ENCODE data around the gene RAB1A. TPM values are rescaled to one million over a fixed set of nuclear protein-coding genes. Genes with fewer than 3 reads are reported as not detected.

RAB1A gene
- total and polyA plus RNA-seq, 2 of the 13 experiments (the other 11 are each of a cell fraction or from before 2014, with no cell fraction given), result 206 to 226 TPM

GRCh38 chr2:65056215-65057053 lies 73.5 kb downstream of the RAB1A start, which contains the start of gene CEP68 (continued):
- TF ChIP-seq PAF1 (CRISPR knock-in tag; IDR thresholded peaks at IDR 0.05) (no peak), ZNF720 (CRISPR knock-in tag; IDR thresholded peaks at IDR 0.05) (no peak), HNF4A (CRISPR knock-in tag; IDR thresholded peaks at IDR 0.05) (no peak), ZNF253 (CRISPR knock-in tag; IDR thresholded peaks at IDR 0.05; ENCODE audit: borderline replicate concordance) (no peak), ZNF749 (CRISPR knock-in tag; IDR thresholded peaks at IDR 0.05; ENCODE audit: borderline replicate concordance) (peak; percentile 96), ZBTB38 (CRISPR knock-in tag; IDR thresholded peaks at IDR 0.05) (peak; percentile 69), ZSCAN21 (CRISPR knock-in tag; IDR thresholded peaks at IDR 0.05; ENCODE audit: borderline replicate concordance) (peak; percentile 89; the same call in 1 of the 2 replicates), THAP8 (CRISPR knock-in tag; IDR thresholded peaks at IDR 0.05; ENCODE audit: borderline replicate concordance) (no peak), POGZ (CRISPR knock-in tag; IDR thresholded peaks at IDR 0.05) (no peak; the same call in 1 of the 2 replicates), ZNF773 (CRISPR knock-in tag; IDR thresholded peaks at IDR 0.05; ENCODE audit: borderline replicate concordance) (peak; percentile 56), MED13 (CRISPR knock-in tag; IDR thresholded peaks at IDR 0.05) (peak; percentile 80; the same call in 1 of the 2 replicates), YEATS4 (CRISPR knock-in tag; IDR thresholded peaks at IDR 0.05; ENCODE audit: borderline replicate concordance) (peak; percentile 94), ZNF264 (CRISPR knock-in tag; IDR thresholded peaks at IDR 0.05) (no peak; the same call in 1 of the 2 replicates), ZNF296 (CRISPR knock-in tag; conservative IDR thresholded peaks at IDR 0.05) (no peak), PBX2 (CRISPR knock-in tag; IDR thresholded peaks at IDR 0.05) (no peak), SNAPC5 (CRISPR knock-in tag; IDR thresholded peaks at IDR 0.05; ENCODE audit: borderline replicate concordance) (0 out of 2 replicates have a peak, but pooled peaks have one; percentile 56), ETS1 (CRISPR knock-in tag; IDR thresholded peaks at IDR 0.05) (no peak), CSRNP1 (CRISPR knock-in tag; IDR thresholded peaks at IDR 0.05) (no peak), HNRNPH1 (optimal IDR thresholded peaks at IDR 0.05; ENCODE audit: low read depth, low read length) (no peak), E2F2 (CRISPR knock-in tag; IDR thresholded peaks at IDR 0.05; ENCODE audit: borderline replicate concordance) (peak; percentile 88; the same call in 1 of the 2 replicates)
